Breast epithelium (tissue), 3 donors: ENCODE data around the gene IL20RA.

Experiments
- CTCF ChIP-seq, 3 donors: fragments of 450-650 bp; IDR thresholded peaks; one replicate each; pipeline ENCODE4 v1.5.1; 2016 to 2017; ENCODE audit warnings: antibody characterized with exemption in 3 of 3, mild to moderate bottlenecking in 3 of 3, moderate library complexity in 3 of 3
- POLR2AphosphoS5 ChIP-seq, 3 donors: sonication (generic); formaldehyde crosslinking; IDR thresholded peaks; one replicate each; pipeline ENCODE4 v1.6.1; 2017; ENCODE audit warnings: antibody characterized with exemption in 3 of 3

- TF ChIP-seq CTCF (IDR thresholded peaks at IDR 0.05): no peak
- TF ChIP-seq POLR2AphosphoS5 (IDR thresholded peaks at IDR 0.05): no peak
Observed at GRCh38 chr6:136984578-136984977, 60.2 kb downstream of the IL20RA start.
